ENCODE data around the gene MAML3.

The MAML3 gene

GRCh38 chr4:140080883-140081282 lies 73.1 kb downstream of the MAML3 start:
- Histone ChIP-seq H3K9me3 (no peaks in the 10 kb centered on the region), H3K4me3 (ENCODE audit: low read depth, low read length) (no peak overlapping the region), H3K36me3 (no peaks in the 10 kb centered on the region), H3K4me1 (no peaks in the 10 kb centered on the region), H3K27me3 (no peaks in the 10 kb centered on the region)
- TF ChIP-seq CTCF (IDR thresholded peaks at IDR 0.05; ENCODE audit: low read depth, low read length), result no peak
- DNase-seq, result no peak

- Histone ChIP-seq H3K36me3 (no peaks in the 10 kb centered on the region), H3K27me3 (no peaks in the 10 kb centered on the region), H3K4me3 (ENCODE audit: low read depth, low read length) (no peak overlapping the region), H3K4me1 (no peaks in the 10 kb centered on the region), H3K9me3 (no peaks in the 10 kb centered on the region)
- TF ChIP-seq CTCF (IDR thresholded peaks at IDR 0.05; ENCODE audit: low read depth, low read length), result no peak
- DNase-seq, result no peak
Measured at GRCh38 chr4:140078366-140078765, 75.6 kb downstream of the MAML3 start.

- no peaks in the 10 kb centered on the region for H3K9me3 ChIP-seq
- no peak for TF ChIP-seq CTCF (IDR thresholded peaks at IDR 0.05; ENCODE audit: low read depth, low read length)
- H3K27me3 ChIP-seq, result no peaks in the 10 kb centered on the region
- H3K4me3 ChIP-seq (ENCODE audit: low read depth, low read length), result no peak overlapping the region
- DNase-seq, result no peak
- no peaks in the 10 kb centered on the region; the same call in 1 of the 2 replicates for H3K4me1 ChIP-seq
- no peaks in the 10 kb centered on the region for H3K36me3 ChIP-seq
Measured at GRCh38 chr4:140076307-140076706, 77.7 kb downstream of the MAML3 start.

GRCh38 chr4:140071806-140072205 lies 82.2 kb downstream of the MAML3 start:
- Histone ChIP-seq H3K4me1 (no peaks in the 10 kb centered on the region; the same call in 1 of the 2 replicates), H3K27me3 (no peaks in the 10 kb centered on the region), H3K4me3 (ENCODE audit: low read depth, low read length) (no peak overlapping the region), H3K9me3 (no peaks in the 10 kb centered on the region), H3K36me3 (no peaks in the 10 kb centered on the region)
- DNase-seq, result no peak
- no peak for TF ChIP-seq CTCF (IDR thresholded peaks at IDR 0.05; ENCODE audit: low read depth, low read length)

GRCh38 chr4:140070973-140071372 lies 83.0 kb downstream of the MAML3 start:
- H3K4me1 ChIP-seq, result no peaks in the 10 kb centered on the region; the same call in 1 of the 2 replicates
- TF ChIP-seq CTCF (IDR thresholded peaks at IDR 0.05; ENCODE audit: low read depth, low read length), result no peak
- DNase-seq, result no peak

GRCh38 chr4:140070366-140070765 lies 83.6 kb downstream of the MAML3 start:
- H3K27me3 ChIP-seq, result no peaks in the 10 kb centered on the region
- no peaks in the 10 kb centered on the region for H3K9me3 ChIP-seq
- no peak overlapping the region for H3K4me3 ChIP-seq (ENCODE audit: low read depth, low read length)
- H3K4me1 ChIP-seq, result no peaks in the 10 kb centered on the region; the same call in 1 of the 2 replicates
- DNase-seq, result no peak
- TF ChIP-seq CTCF (IDR thresholded peaks at IDR 0.05; ENCODE audit: low read depth, low read length), result no peak
- H3K36me3 ChIP-seq, result no peaks in the 10 kb centered on the region

More at GRCh38 chr4:140070973-140071372, 83.0 kb downstream of the MAML3 start:
- no peak overlapping the region for H3K4me3 ChIP-seq (ENCODE audit: low read depth, low read length)
- H3K27me3 ChIP-seq, result no peaks in the 10 kb centered on the region
- no peaks in the 10 kb centered on the region for H3K36me3 ChIP-seq
- no peaks in the 10 kb centered on the region for H3K9me3 ChIP-seq

Measured in BE2C (cell line).